GM12878 (cell line): ENCODE data around the gene TMEM131L.

Experiments
- ATF3 ChIP-seq: IDR thresholded peaks from 2 replicates; pipeline ENCODE4 v1.6.1; 2011; ENCODE audit warnings: low read depth, mild to moderate bottlenecking, low read length, moderate library complexity, borderline replicate concordance; ENCODE audit errors: extremely low read depth
- CEBPB ChIP-seq, 2 experiments: fragments of 150-350 bp in 1 of 2; IDR thresholded peaks; 2 replicates each; pipeline ENCODE4 v1.6.1; 2012 to 2014; ENCODE audit warnings: low read depth in 2 of 2, low read length in 2 of 2, borderline replicate concordance in 1 of 2, inconsistent platforms in 1 of 2
- CTCF ChIP-seq, 3 experiments: IDR thresholded peaks in 2 of 3; conservative IDR thresholded peaks in 1 of 3; 2 replicates each; pipeline ENCODE4 v1.5.1; 2011; ENCODE audit warnings: low read depth in 3 of 3, low read length in 3 of 3, mild to moderate bottlenecking in 3 of 3, control low read depth in 2 of 3, moderate library complexity in 2 of 3, inconsistent platforms in 1 of 3, mixed read lengths in 1 of 3; ENCODE audit not compliant: control insufficient read depth in 2 of 3, insufficient read depth in 1 of 3; ENCODE audit errors: extremely low read depth in 1 of 3
- EP300 ChIP-seq, 2 experiments: fragments of 150-350 bp in 1 of 2; IDR thresholded peaks; 2 replicates each; pipeline ENCODE4 v1.6.1; 2011 to 2012; ENCODE audit warnings: low read depth in 2 of 2, low read length in 2 of 2, borderline replicate concordance in 1 of 2, improper control_type of control experiment in 1 of 2, inconsistent platforms in 1 of 2; ENCODE audit not compliant: control insufficient read depth in 1 of 2
- FOXM1 ChIP-seq: IDR thresholded peaks from 2 replicates; pipeline ENCODE4 v1.6.1; 2012; ENCODE audit warnings: low read depth, mild to moderate bottlenecking, inconsistent platforms, low read length, moderate library complexity
- MAX ChIP-seq: IDR thresholded peaks from 2 replicates; pipeline ENCODE4 v1.6.1; 2012; ENCODE audit warnings: low read depth, low read length, improper control_type of control experiment
- POLR2A ChIP-seq: IDR thresholded peaks from 2 replicates; pipeline ENCODE4 v1.6.1; 2011; ENCODE audit warnings: low read depth, mild to moderate bottlenecking, low read length
- RAD21 ChIP-seq: IDR thresholded peaks from 2 replicates; pipeline ENCODE4 v1.6.1; 2011; ENCODE audit warnings: mild to moderate bottlenecking, low read depth, low read length, moderate library complexity; ENCODE audit not compliant: insufficient read depth
- SP1 ChIP-seq: IDR thresholded peaks from one replicate; pipeline ENCODE4 v1.6.1; 2011; ENCODE audit warnings: low read depth, low read length
- SREBF1 ChIP-seq: IDR thresholded peaks from 2 replicates; pipeline ENCODE4 v1.6.1; 2012; ENCODE audit warnings: mild to moderate bottlenecking, low read length
- ZBTB4 ChIP-seq: fragments of 450-650 bp; formaldehyde crosslinking; IDR thresholded peaks from 2 replicates; pipeline ENCODE4 v1.4.0; 2022; ENCODE audit warnings: mild to moderate bottlenecking, moderate library complexity

GRCh38 chr4:153553155-153553818 is 87.1 kb downstream of the TMEM131L start:
- TF ChIP-seq RAD21 (no peak), SP1 (no peak), CTCF (IDR thresholded peaks at IDR 0.05 in 2 of 3, conservative IDR thresholded peaks at IDR 0.05 in 1 of 3; ENCODE audit: control insufficient read depth in 2 of 3, extremely low read depth in 1 of 3, insufficient read depth in 1 of 3, low read depth in 3 of 3, low read length in 3 of 3) (no peak), SREBF1 (no peak), FOXM1 (no peak), POLR2A (no peak), ATF3 (no peak), MAX (no peak), ZBTB4 (CRISPR knock-in tag) (no peak), EP300 (IDR thresholded peaks at IDR 0.05; ENCODE audit: borderline replicate concordance in 1 of 2, control insufficient read depth in 1 of 2, low read depth in 2 of 2, low read length in 2 of 2) (no peak), CEBPB (IDR thresholded peaks at IDR 0.05; ENCODE audit: borderline replicate concordance in 1 of 2, low read depth in 2 of 2, low read length in 2 of 2) (no peak)
